Panc1 (cell line): ENCODE data around the gene KIRREL3. TPM values are rescaled to one million over a fixed set of nuclear protein-coding genes. Genes with fewer than 3 reads are reported as not detected.

ENCODE experiments used
- ATAC-seq: fragments of 200-7000 bp; cut with Tn5 transposase; 2 replicates; pipeline ENCODE4 v1.9.1; 2020; ENCODE audit warnings: mild to moderate bottlenecking, moderate library complexity
- BruUV-seq: library from RNA; stranded (reverse); fragments of 400-500 nt; replicated peaks from 2 replicates; lab custom pipeline; 2021; lab: Mats Ljungman, UMichigan
- CTCF ChIA-PET: fragments of 300-600 bp; sonication (Branson Sonifier 250); formaldehyde crosslinking; loops from one replicate; lab custom pipeline; 2022; ENCODE audit warnings: antibody characterized with exemption; lab: Charles Lee
- POLR2A ChIA-PET: fragments of 300-600 bp; sonication (Branson Sonifier 250); formaldehyde crosslinking; loops from one replicate; lab custom pipeline; 2022; ENCODE audit warnings: antibody characterized with exemption; lab: Charles Lee
- DNase-seq: peaks from one replicate; pipeline ENCODE4 v3.0.0-alpha.2; 2010; ENCODE audit warnings: low read depth, low spot score
- H3K27ac ChIP-seq: 2 replicates; pipeline ENCODE4 v1.5.1; 2011; ENCODE audit warnings: mild to moderate bottlenecking, low read length, inconsistent platforms
- H3K27me3 ChIP-seq: fragments of 200-500 bp; sonication (Bioruptor generic); 2 replicates; pipeline ENCODE4 v1.6.0; 2014; ENCODE audit warnings: low read length, inconsistent platforms; ENCODE audit not compliant: control insufficient read depth, insufficient read depth
- H3K36me3 ChIP-seq: fragments of 200-500 bp; sonication (Bioruptor generic); 2 replicates; pipeline ENCODE4 v1.5.1; 2014; ENCODE audit warnings: inconsistent platforms, mild to moderate bottlenecking, low read length, moderate library complexity; ENCODE audit not compliant: control insufficient read depth, insufficient read depth
- H3K4me1 ChIP-seq: 2 replicates; pipeline ENCODE4 v1.5.1; 2011; ENCODE audit warnings: inconsistent platforms, mild to moderate bottlenecking, low read length, moderate library complexity; ENCODE audit not compliant: control insufficient read depth, insufficient read depth
- H3K4me3 ChIP-seq, 2 experiments: 2 replicates each; pipeline ENCODE4 v1.5.1; 2011 to 2012; ENCODE audit warnings: low read depth in 2 of 2, low read length in 2 of 2, mild to moderate bottlenecking in 2 of 2, inconsistent platforms in 1 of 2, moderate library complexity in 1 of 2
- H3K9me3 ChIP-seq: fragments of 200-500 bp; sonication (Bioruptor generic); 2 replicates; pipeline ENCODE4 v1.5.1; 2014; ENCODE audit warnings: low read depth, mild to moderate bottlenecking, inconsistent platforms, low read length, moderate library complexity; ENCODE audit not compliant: control insufficient read depth, insufficient read depth
- POLR2AphosphoS5 ChIP-seq: IDR thresholded peaks from 2 replicates; pipeline ENCODE4 v1.6.1; 2012; ENCODE audit warnings: mild to moderate bottlenecking, low read depth, low read length, moderate library complexity
- REST ChIP-seq, 2 experiments: IDR thresholded peaks; 2 replicates each; pipeline ENCODE4 v1.6.1; 2011 to 2012; ENCODE audit warnings: low read depth in 2 of 2, control low read depth in 1 of 2, low read length in 1 of 2, mild to moderate bottlenecking in 1 of 2, moderate library complexity in 1 of 2; ENCODE audit not compliant: insufficient read depth in 1 of 2
- SIN3A ChIP-seq: IDR thresholded peaks from 2 replicates; pipeline ENCODE4 v1.6.1; 2012; ENCODE audit warnings: low read depth, mild to moderate bottlenecking, low read length, moderate library complexity, borderline replicate concordance; ENCODE audit not compliant: insufficient read depth
- TCF7L2 ChIP-seq: IDR thresholded peaks from 2 replicates; pipeline ENCODE4 v1.6.1; 2011; ENCODE audit warnings: mild to moderate bottlenecking, low read depth, low read length, inconsistent platforms
- in situ Hi-C: cut with HindIII; loops from 2 replicates; pipeline ENCODE4 v1.10.0; 2016; ENCODE audit warnings: low sequenced_read_pairs, low pct_unique_long_range_greater_than_20kb
- intact Hi-C: fragments of 100-400 bp; cut with micrococcal nuclease; formaldehyde crosslinking; loops from one replicate; pipeline ENCODE4 v1.10.0; 2022; ENCODE audit not compliant: unreplicated experiment
- total RNA-seq: library from RNA; stranded (reverse); gene quantifications from one replicate; pipeline ENCODE4 v1.2.1, GENCODE V29; 2021; ENCODE audit not compliant: unreplicated experiment
- TF ChIP-seq, protein P1 (sequence below): fragments of 450-650 bp; IDR thresholded peaks from 2 replicates; pipeline ENCODE4 v1.5.1; 2017; ENCODE audit warnings: mild to moderate bottlenecking

KIRREL3 gene
- total RNA-seq, 1 experiment from 2014 or later: 0.36 TPM

DNA sequence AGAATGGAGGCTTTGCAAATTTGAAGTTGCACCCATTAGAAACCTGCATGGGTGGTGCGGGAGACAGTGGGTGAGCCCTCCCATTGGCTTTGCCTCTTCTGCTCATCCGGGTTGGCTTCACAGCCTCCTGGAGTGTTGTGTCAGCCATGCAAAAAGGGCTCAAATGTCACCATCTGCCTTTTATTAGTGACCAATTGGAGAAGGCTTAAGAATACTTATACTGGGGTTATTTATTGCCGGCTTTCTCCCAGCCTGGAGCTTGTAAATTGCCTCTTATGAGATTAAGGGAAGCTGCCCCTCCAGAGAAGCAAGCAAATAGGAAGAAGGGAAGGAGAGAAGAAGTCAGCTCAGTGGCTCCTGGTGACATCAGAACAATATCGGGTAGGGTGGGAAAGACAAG, 462.5 kb downstream of the KIRREL3 start:
- H3K27me3 ChIP-seq: peaks cover 19% of the 10 kb centered on the region
- POLR2A ChIA-PET: no interaction called here
- DNase-seq: no peak
- TF ChIP-seq POLR2AphosphoS5 (no peak), REST (IDR thresholded peaks at IDR 0.05; ENCODE audit: insufficient read depth in 1 of 2, low read depth in 2 of 2, low read length in 1 of 2) (no peak), SIN3A (no peak), TCF7L2 (no peak)
- TF ChIP-seq, protein P1, sequence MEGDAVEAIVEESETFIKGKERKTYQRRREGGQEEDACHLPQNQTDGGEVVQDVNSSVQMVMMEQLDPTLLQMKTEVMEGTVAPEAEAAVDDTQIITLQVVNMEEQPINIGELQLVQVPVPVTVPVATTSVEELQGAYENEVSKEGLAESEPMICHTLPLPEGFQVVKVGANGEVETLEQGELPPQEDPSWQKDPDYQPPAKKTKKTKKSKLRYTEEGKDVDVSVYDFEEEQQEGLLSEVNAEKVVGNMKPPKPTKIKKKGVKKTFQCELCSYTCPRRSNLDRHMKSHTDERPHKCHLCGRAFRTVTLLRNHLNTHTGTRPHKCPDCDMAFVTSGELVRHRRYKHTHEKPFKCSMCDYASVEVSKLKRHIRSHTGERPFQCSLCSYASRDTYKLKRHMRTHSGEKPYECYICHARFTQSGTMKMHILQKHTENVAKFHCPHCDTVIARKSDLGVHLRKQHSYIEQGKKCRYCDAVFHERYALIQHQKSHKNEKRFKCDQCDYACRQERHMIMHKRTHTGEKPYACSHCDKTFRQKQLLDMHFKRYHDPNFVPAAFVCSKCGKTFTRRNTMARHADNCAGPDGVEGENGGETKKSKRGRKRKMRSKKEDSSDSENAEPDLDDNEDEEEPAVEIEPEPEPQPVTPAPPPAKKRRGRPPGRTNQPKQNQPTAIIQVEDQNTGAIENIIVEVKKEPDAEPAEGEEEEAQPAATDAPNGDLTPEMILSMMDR: no peak
- no peak overlapping the region for H3K27ac ChIP-seq
- BruUV-seq: no TSS peak
- in situ Hi-C loops: no loop called here
- CTCF ChIA-PET: no interaction called here
- H3K9me3 ChIP-seq: no peaks in the 10 kb centered on the region
- ATAC-seq: no peak
- intact Hi-C loops: no loop called here
- H3K4me3 ChIP-seq: no peak overlapping the region
- H3K36me3 ChIP-seq: no peaks in the 10 kb centered on the region
- no peaks in the 10 kb centered on the region for H3K4me1 ChIP-seq

DNA sequence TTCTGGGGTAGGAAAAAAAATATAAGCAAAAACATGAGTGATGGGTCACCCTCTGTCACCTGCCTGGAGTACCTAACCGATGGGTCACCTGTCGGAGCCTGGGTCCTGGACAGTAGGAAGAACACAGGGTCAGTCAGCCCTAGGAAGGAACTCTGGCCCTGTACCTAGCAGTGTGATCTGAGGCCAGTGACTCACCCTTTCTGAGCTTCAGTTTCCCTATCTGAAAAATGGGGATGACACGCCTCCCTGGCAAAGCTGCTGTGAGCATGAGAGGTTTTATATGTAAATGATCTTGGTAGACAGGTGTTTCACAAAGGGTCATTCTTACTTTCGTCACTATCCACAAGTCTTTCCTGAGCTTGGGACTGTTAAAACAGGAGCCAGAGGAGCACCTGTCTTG, 463.1 kb downstream of the KIRREL3 start:
- Histone ChIP-seq H3K4me3 (no peak overlapping the region), H3K36me3 (no peaks in the 10 kb centered on the region), H3K27me3 (peaks cover 19% of the 10 kb centered on the region), H3K9me3 (no peaks in the 10 kb centered on the region), H3K4me1 (no peaks in the 10 kb centered on the region), H3K27ac (no peak overlapping the region)
- TF ChIP-seq SIN3A (no peak), TCF7L2 (no peak), POLR2AphosphoS5 (no peak), REST (IDR thresholded peaks at IDR 0.05; ENCODE audit: insufficient read depth in 1 of 2, low read depth in 2 of 2, low read length in 1 of 2) (no peak)
- TF ChIP-seq, protein P1: no peak
- intact Hi-C loops (no loop called here), in situ Hi-C loops (no loop called here)
- DNase-seq (no peak), ATAC-seq (no peak)
- CTCF ChIA-PET: no interaction called here
- no TSS peak for BruUV-seq
- POLR2A ChIA-PET: no interaction called here
